Measurements from ENCODE around the gene GRAP2. TPM values are rescaled to one million over a fixed set of nuclear protein-coding genes. Genes with fewer than 3 reads are reported as not detected.

Gene GRAP2
- total RNA-seq, 6 donors from 2014 or later: 3.2 to 22.0 (median 7.2) TPM

DNA sequence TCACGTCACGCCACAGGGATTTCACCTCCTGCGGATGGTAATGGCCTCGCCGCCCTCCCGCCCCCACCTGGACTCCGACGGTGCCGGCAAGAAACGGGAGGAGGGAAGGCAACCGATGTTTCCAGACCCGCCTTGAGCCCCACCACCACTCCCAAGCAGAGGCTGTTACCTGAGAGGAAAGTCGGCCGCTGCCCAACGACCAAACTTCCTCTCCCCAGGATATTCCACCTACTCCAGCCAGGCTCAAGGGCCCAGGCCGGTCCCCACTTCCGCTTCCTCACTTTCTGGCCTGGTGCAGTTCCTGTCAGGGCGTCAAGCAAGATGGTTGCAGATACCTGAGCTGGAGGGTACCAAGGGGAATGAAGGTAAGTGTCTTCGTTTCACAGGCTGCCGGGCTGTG is 7.4 kb upstream of the GRAP2 start, which contains the start of gene ENTHD1:
Gene ENTHD1 (minus strand): TSS at position 235 of the 400 bp plus-strand sequence. CDS start 6,012 bp downstream, outside the sequence.
- 83 to 87% methylated on average over 7 to 20 of the region's 20 CpGs for WGBS, 2 donors
- Histone ChIP-seq H3K27ac (no peak within 1 kb of the TSS), H3K4me1 (peaks cover 0 to 6% (median 0%) of the 10 kb centered on the region in 4 donors), H3K27me3 (no peaks in the 10 kb centered on the region), H3K36me3 (no peaks in the 10 kb centered on the region), H3K4me3 (no peak within 1 kb of the TSS), H3K9me3 (no peaks in the 10 kb centered on the region)
- peak in 1 of 2 donors; percentile 47 for DNase-seq
- no peak for ATAC-seq (ENCODE audit: low FRiP score in 2 of 2)
- TF ChIP-seq, protein P1, sequence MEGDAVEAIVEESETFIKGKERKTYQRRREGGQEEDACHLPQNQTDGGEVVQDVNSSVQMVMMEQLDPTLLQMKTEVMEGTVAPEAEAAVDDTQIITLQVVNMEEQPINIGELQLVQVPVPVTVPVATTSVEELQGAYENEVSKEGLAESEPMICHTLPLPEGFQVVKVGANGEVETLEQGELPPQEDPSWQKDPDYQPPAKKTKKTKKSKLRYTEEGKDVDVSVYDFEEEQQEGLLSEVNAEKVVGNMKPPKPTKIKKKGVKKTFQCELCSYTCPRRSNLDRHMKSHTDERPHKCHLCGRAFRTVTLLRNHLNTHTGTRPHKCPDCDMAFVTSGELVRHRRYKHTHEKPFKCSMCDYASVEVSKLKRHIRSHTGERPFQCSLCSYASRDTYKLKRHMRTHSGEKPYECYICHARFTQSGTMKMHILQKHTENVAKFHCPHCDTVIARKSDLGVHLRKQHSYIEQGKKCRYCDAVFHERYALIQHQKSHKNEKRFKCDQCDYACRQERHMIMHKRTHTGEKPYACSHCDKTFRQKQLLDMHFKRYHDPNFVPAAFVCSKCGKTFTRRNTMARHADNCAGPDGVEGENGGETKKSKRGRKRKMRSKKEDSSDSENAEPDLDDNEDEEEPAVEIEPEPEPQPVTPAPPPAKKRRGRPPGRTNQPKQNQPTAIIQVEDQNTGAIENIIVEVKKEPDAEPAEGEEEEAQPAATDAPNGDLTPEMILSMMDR (IDR thresholded peaks at IDR 0.05): no peak
- TF ChIP-seq POLR2A (IDR thresholded peaks at IDR 0.05): no peak
- no peak for TF ChIP-seq EP300 (IDR thresholded peaks at IDR 0.05)
- TF ChIP-seq POLR2AphosphoS5 (IDR thresholded peaks at IDR 0.05): no peak

DNA sequence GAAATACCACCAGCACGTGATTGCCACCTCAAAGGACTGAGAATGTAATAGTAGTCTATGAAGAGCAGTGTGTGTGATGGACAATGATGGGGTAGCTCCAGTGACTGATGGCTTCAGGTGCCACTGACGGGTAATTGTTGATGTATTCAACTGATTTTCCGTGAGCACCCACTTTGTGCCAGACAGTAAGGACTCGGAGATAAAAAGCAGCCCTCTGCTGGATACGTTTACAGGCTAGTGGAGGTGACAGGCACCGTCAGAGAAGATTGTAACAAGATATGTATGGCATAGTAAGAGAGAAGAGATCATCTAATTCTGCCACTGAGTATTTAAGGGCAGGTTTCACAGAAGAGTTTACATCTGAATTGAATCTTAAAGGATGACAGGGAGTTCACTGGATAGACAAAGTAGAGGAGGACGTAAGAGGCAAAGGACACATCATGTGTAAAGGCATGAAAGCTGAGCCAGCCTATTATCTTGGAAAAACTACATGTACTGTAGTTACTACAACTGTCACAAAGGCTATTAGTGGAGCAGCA is 6.3 kb upstream of the GRAP2 start:
- DNase-seq (no peak), ATAC-seq (ENCODE audit: low FRiP score in 2 of 2) (no peak)
- H3K9me3 ChIP-seq: no peaks in the 10 kb centered on the region
- H3K4me3 ChIP-seq: no peak overlapping the region
- TF ChIP-seq POLR2A (IDR thresholded peaks at IDR 0.05): no peak
- TF ChIP-seq, protein P1 (IDR thresholded peaks at IDR 0.05): no peak
- H3K36me3 ChIP-seq: no peaks in the 10 kb centered on the region
- no peaks in the 10 kb centered on the region for H3K27me3 ChIP-seq
- H3K27ac ChIP-seq: no peak overlapping the region
- 64 to 72% methylated on average over 7 of the region's 7 CpGs for WGBS, 2 donors
- peaks cover 0 to 8% (median 3%) of the 10 kb centered on the region in 4 donors for H3K4me1 ChIP-seq

GRCh38 chr22:39895682-39896081 is 5.2 kb upstream of the GRAP2 start:
- ATAC-seq (ENCODE audit: low FRiP score in 2 of 2): no peak
- H3K4me3 ChIP-seq: no peak overlapping the region
- H3K4me1 ChIP-seq: peaks cover 0 to 8% (median 7%) of the 10 kb centered on the region in 4 donors
- no peaks in the 10 kb centered on the region for H3K9me3 ChIP-seq
- TF ChIP-seq POLR2AphosphoS5 (IDR thresholded peaks at IDR 0.05) (no peak), EP300 (IDR thresholded peaks at IDR 0.05) (no peak), POLR2A (IDR thresholded peaks at IDR 0.05) (no peak)
- TF ChIP-seq, protein P1 (IDR thresholded peaks at IDR 0.05): no peak
- no peak for DNase-seq
- no peaks in the 10 kb centered on the region for H3K27me3 ChIP-seq
- no peak overlapping the region for H3K27ac ChIP-seq
- H3K36me3 ChIP-seq: no peaks in the 10 kb centered on the region
- WGBS, 2 donors: 68 to 71% methylated on average over 1 of the region's 1 CpG

DNA sequence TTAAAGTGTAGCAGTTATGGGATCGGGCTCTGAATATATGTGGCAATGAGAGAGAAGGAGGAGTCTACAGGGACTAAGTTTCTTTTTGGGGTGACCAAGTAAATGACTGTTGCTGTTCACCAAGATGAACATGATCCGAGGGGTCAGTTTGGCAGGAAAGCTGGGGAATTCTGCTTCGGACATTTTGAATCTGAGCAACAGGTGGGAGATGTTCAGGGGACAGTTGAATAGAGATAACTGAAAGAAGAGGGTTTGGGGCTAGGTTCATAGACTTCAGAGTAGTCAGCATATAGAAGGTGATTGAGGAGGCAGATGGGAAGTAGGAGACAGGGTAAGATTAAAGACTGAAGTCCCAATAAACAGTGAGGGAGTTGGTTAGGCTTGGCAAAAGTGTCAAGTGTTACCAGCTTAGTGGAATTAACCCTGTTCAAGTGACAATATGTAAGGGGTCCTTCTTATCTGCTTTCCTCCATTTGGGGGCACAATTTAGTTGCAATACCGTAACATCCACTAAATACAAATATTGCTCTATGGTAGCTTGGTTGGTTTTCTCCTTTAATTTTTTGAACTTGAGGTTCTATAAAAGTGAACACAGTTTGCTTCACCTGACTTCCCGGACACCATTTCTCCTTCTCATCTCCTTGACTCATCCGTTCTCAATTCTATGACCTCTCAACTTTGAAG is 4.4 kb upstream of the GRAP2 start:
- ATAC-seq (ENCODE audit: low FRiP score in 2 of 2) (no peak), DNase-seq (no peak)
- Histone ChIP-seq H3K27ac (no peak overlapping the region), H3K36me3 (no peaks in the 10 kb centered on the region), H3K27me3 (no peaks in the 10 kb centered on the region), H3K4me1 (peaks cover 0 to 8% (median 7%) of the 10 kb centered on the region in 4 donors), H3K9me3 (no peaks in the 10 kb centered on the region), H3K4me3 (no peak overlapping the region)
- TF ChIP-seq, protein P1 (IDR thresholded peaks at IDR 0.05): no peak
- TF ChIP-seq POLR2AphosphoS5 (IDR thresholded peaks at IDR 0.05) (no peak), EP300 (IDR thresholded peaks at IDR 0.05) (no peak), POLR2A (IDR thresholded peaks at IDR 0.05) (no peak)
- WGBS, 2 donors: 88 to 90% methylated on average over 6 of the region's 6 CpGs
